ENCODE results near the gene C11orf54.
A peak's percentile ranks its signal among the peaks of the same experiment; 100 is the strongest.
"Not testable (repeated sequence)": the region's sequence is repeated elsewhere in the genome, so short reads cannot be mapped to it uniquely, and the experiment has no call there.

Gene C11orf54

GRCh38 chr11:93761910-93762309, 20.4 kb downstream of the C11orf54 start:
- FAIRE-seq (no peak), DNase-seq (ENCODE audit: insufficient read length, low spot score) (no peak)

GRCh38 chr11:93765551-93765950, 24.1 kb downstream of the C11orf54 start:
- DNase-seq (ENCODE audit: insufficient read length, low spot score) = no peak
- FAIRE-seq = no peak

GRCh38 chr11:93766504-93766903, 25.0 kb downstream of the C11orf54 start:
- FAIRE-seq = no peak

GRCh38 chr11:93767018-93767417, 25.5 kb downstream of the C11orf54 start:
- FAIRE-seq (no peak), DNase-seq (ENCODE audit: insufficient read length, low spot score) (no peak)

More at GRCh38 chr11:93766504-93766903, 25.0 kb downstream of the C11orf54 start:
- no peak for DNase-seq (ENCODE audit: insufficient read length, low spot score)

GRCh38 chr11:93770160-93770559, 28.7 kb downstream of the C11orf54 start:
- FAIRE-seq (no peak), DNase-seq (ENCODE audit: insufficient read length, low spot score) (no peak)

- FAIRE-seq = no peak
- DNase-seq (ENCODE audit: insufficient read length, low spot score) = no peak
Measured at GRCh38 chr11:93772123-93772522, 30.7 kb downstream of the C11orf54 start.

GRCh38 chr11:93773045-93773477, 31.6 kb downstream of the C11orf54 start:
- DNase-seq (ENCODE audit: insufficient read length, low spot score) = no peak
- no peak for FAIRE-seq

- FAIRE-seq (no peak), DNase-seq (ENCODE audit: insufficient read length, low spot score) (no peak)
Measured at GRCh38 chr11:93773601-93774200, 32.2 kb downstream of the C11orf54 start.

GRCh38 chr11:93774560-93774959, 33.1 kb downstream of the C11orf54 start:
- FAIRE-seq; DNase-seq (ENCODE audit: insufficient read length, low spot score): not testable (repeated sequence)

GRCh38 chr11:93775289-93775688, 33.8 kb downstream of the C11orf54 start:
- DNase-seq (ENCODE audit: insufficient read length, low spot score) = no peak
- FAIRE-seq = no peak

- no peak for FAIRE-seq
- DNase-seq (ENCODE audit: insufficient read length, low spot score) = no peak
Measured at GRCh38 chr11:93783362-93783761, 41.9 kb downstream of the C11orf54 start.

- DNase-seq (ENCODE audit: insufficient read length, low spot score) = no peak
- FAIRE-seq = no peak
Measured at GRCh38 chr11:93783765-93784144, 42.3 kb downstream of the C11orf54 start.

GRCh38 chr11:93784145-93784934, 42.9 kb downstream of the C11orf54 start, which contains the start of gene MED17:
Gene MED17, plus strand, starts transcription at chr11:93784282. Its CDS starts 232 bp downstream, at chr11:93784514.
- FAIRE-seq (peak; percentile 9), DNase-seq (ENCODE audit: insufficient read length, low spot score) (peak; percentile 95)

- DNase-seq (ENCODE audit: insufficient read length, low spot score) = peak; percentile 9
- FAIRE-seq = no peak
Measured at GRCh38 chr11:93784935-93785360, 43.5 kb downstream of the C11orf54 start.

- no peak for DNase-seq (ENCODE audit: insufficient read length, low spot score)
- FAIRE-seq = no peak
Measured at GRCh38 chr11:93791493-93791892, 50.0 kb downstream of the C11orf54 start.

- FAIRE-seq (no peak), DNase-seq (ENCODE audit: insufficient read length, low spot score) (no peak)
Measured at GRCh38 chr11:93796441-93797231, 55.2 kb downstream of the C11orf54 start.

GRCh38 chr11:93801366-93801765, 59.9 kb downstream of the C11orf54 start:
- DNase-seq (ENCODE audit: insufficient read length, low spot score) (no peak), FAIRE-seq (no peak)

GRCh38 chr11:93804879-93805278, 63.4 kb downstream of the C11orf54 start:
- FAIRE-seq = no peak
- no peak for DNase-seq (ENCODE audit: insufficient read length, low spot score)

GRCh38 chr11:93807980-93808379, 66.5 kb downstream of the C11orf54 start:
- no peak for DNase-seq (ENCODE audit: insufficient read length, low spot score)
- no peak for FAIRE-seq

- no peak for FAIRE-seq
Measured at GRCh38 chr11:93813974-93814373, 72.5 kb downstream of the C11orf54 start.

More at GRCh38 chr11:93813974-93814373, 72.5 kb downstream of the C11orf54 start:
- DNase-seq (ENCODE audit: insufficient read length, low spot score) = no peak

Measured in HTR-8/SVneo (cell line).